Activated CD8-positive, alpha-beta T cell treated with anti-CD3 and anti-CD28 coated beads, Interleukin-2, amount 10 ng/mL, durations not matched to agents 7 days and 5 days (primary cell): ENCODE results near the gene TGFBR2. TPM values are rescaled to one million over a fixed set of nuclear protein-coding genes. Genes with fewer than 3 reads are reported as not detected.

Experiments
- ATAC-seq: fragments of 150-1000 bp; cut with Tn5 transposase; one replicate; pipeline ENCODE4 v1.10.0; 2021; ENCODE audit warnings: moderate library complexity
- CTCF ChIA-PET: fragments of 350-600 bp; sonication (Branson Sonifier 250); formaldehyde crosslinking; loops from one replicate; lab custom pipeline; 2021; ENCODE audit warnings: antibody characterized with exemption; lab: Charles Lee
- POLR2A ChIA-PET: fragments of 350-600 bp; sonication (Branson Sonifier 250); formaldehyde crosslinking; loops from one replicate; lab custom pipeline; 2021; ENCODE audit warnings: antibody characterized with exemption; lab: Charles Lee
- DNase-seq: peaks from one replicate; pipeline ENCODE4 v3.0.0-alpha.2; 2020
- H3K27ac Mint-ChIP-seq: one replicate; pipeline ENCODE4 v1.8.0; 2021; ENCODE audit warnings: mild to moderate bottlenecking, mixed read lengths
- H3K27me3 Mint-ChIP-seq: one replicate; pipeline ENCODE4 v1.8.0; 2021; ENCODE audit warnings: low read depth, mixed read lengths
- H3K36me3 Mint-ChIP-seq: one replicate; pipeline ENCODE4 v1.8.0; 2021; ENCODE audit warnings: low read depth, mixed read lengths
- H3K4me1 Mint-ChIP-seq: one replicate; pipeline ENCODE4 v1.8.0; 2021; ENCODE audit warnings: low read depth, mixed read lengths
- H3K4me3 Mint-ChIP-seq: one replicate; pipeline ENCODE4 v1.8.0; 2021; ENCODE audit warnings: mild to moderate bottlenecking, mixed read lengths
- H3K9me3 Mint-ChIP-seq: one replicate; pipeline ENCODE4 v1.8.0; 2022; ENCODE audit warnings: mixed read lengths; ENCODE audit not compliant: insufficient read depth
- total RNA-seq, 2 experiments: library from RNA; stranded (reverse); gene quantifications; one replicate each; pipeline ENCODE4 v1.2.3, GENCODE V29; 2021

Gene TGFBR2
- total RNA-seq, 2 experiments from 2014 or later = 62.7 to 64.5 TPM

GRCh38 chr3:30708472-30708871, 102.1 kb downstream of the TGFBR2 start:
- Mint-ChIP-seq H3K9me3 (no peaks in the 10 kb centered on the region), H3K27me3 (no peaks in the 10 kb centered on the region), H3K4me1 (peaks cover 7% of the 10 kb centered on the region), H3K36me3 (peaks cover 29% of the 10 kb centered on the region), H3K4me3 (no peak overlapping the region), H3K27ac (no peak overlapping the region)
- CTCF ChIA-PET = interaction anchor here (0.7 kb wide), 1 partner anchor 11 kb away, joined by 3 read pairs; no protein-coding TSS in a partner anchor
- ATAC-seq (no peak), DNase-seq (no peak)
- POLR2A ChIA-PET = no interaction called here

GRCh38 chr3:30710017-30710416, 103.6 kb downstream of the TGFBR2 start:
- CTCF ChIA-PET = no interaction called here
- POLR2A ChIA-PET = no interaction called here
- Mint-ChIP-seq H3K36me3 (peaks cover 24% of the 10 kb centered on the region), H3K27ac (no peak overlapping the region), H3K9me3 (peaks cover 2% of the 10 kb centered on the region), H3K27me3 (no peaks in the 10 kb centered on the region), H3K4me1 (peaks cover 7% of the 10 kb centered on the region), H3K4me3 (no peak overlapping the region)
- DNase-seq (no peak), ATAC-seq (no peak)

GRCh38 chr3:30711151-30711550, 104.8 kb downstream of the TGFBR2 start:
- H3K36me3 Mint-ChIP-seq = peaks cover 14% of the 10 kb centered on the region
- peaks cover 5% of the 10 kb centered on the region for H3K9me3 Mint-ChIP-seq
- DNase-seq (no peak), ATAC-seq (no peak)
- H3K4me3 Mint-ChIP-seq = no peak overlapping the region
- no peak overlapping the region for H3K27ac Mint-ChIP-seq
- H3K4me1 Mint-ChIP-seq = peaks cover 7% of the 10 kb centered on the region
- no peaks in the 10 kb centered on the region for H3K27me3 Mint-ChIP-seq
- ChIA-PET POLR2A (no interaction called here), CTCF (no interaction called here)

DNA sequence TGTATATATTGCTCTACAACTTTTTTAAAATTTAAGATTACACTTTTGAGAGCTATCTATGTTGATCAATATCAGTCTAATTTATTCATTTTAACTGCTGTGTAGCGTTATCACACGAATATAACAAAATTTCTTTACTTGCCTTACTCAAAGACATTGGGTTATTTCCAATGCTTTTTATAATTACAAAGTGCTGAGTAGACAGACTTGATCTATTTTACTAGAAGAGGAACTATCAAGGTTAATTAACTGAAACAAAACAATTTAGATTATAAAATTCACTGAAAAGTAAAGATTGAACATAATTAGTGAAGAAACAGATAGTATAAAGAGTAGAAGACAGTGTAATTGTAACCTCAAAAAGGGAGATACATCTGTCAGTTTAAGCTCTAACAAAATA, 105.5 kb downstream of the TGFBR2 start:
- Mint-ChIP-seq H3K4me3 (no peak overlapping the region), H3K4me1 (peaks cover 7% of the 10 kb centered on the region), H3K36me3 (peaks cover 10% of the 10 kb centered on the region), H3K9me3 (peaks cover 5% of the 10 kb centered on the region), H3K27me3 (no peaks in the 10 kb centered on the region), H3K27ac (no peak overlapping the region)
- DNase-seq (no peak), ATAC-seq (no peak)
- ChIA-PET POLR2A (no interaction called here), CTCF (interaction anchor here (1.0 kb wide), 1 partner anchor 57 kb away, joined by 3 read pairs; no protein-coding TSS in a partner anchor)

- no peaks in the 10 kb centered on the region for H3K27me3 Mint-ChIP-seq
- H3K27ac Mint-ChIP-seq = no peak overlapping the region
- ChIA-PET CTCF (interaction anchor here (0.6 to 0.9 kb wide), 2 partner anchors 12 to 20 kb away, joined by 3 read pairs; no protein-coding TSS in a partner anchor), POLR2A (interaction anchor here (0.7 kb wide), 1 partner anchor 10 kb away, joined by 3 read pairs; no protein-coding TSS in a partner anchor)
- peaks cover 7% of the 10 kb centered on the region for H3K4me1 Mint-ChIP-seq
- no peak overlapping the region for H3K4me3 Mint-ChIP-seq
- ATAC-seq (no peak), DNase-seq (no peak)
- peaks cover 5% of the 10 kb centered on the region for H3K9me3 Mint-ChIP-seq
- peaks cover 5% of the 10 kb centered on the region for H3K36me3 Mint-ChIP-seq
Observed at GRCh38 chr3:30712991-30713390, 106.6 kb downstream of the TGFBR2 start.

GRCh38 chr3:30713885-30714503, 107.6 kb downstream of the TGFBR2 start:
- H3K36me3 Mint-ChIP-seq = peaks cover 2% of the 10 kb centered on the region

GRCh38 chr3:30719536-30719935, 113.1 kb downstream of the TGFBR2 start:
- Mint-ChIP-seq H3K9me3 (peaks cover 5% of the 10 kb centered on the region), H3K27me3 (no peaks in the 10 kb centered on the region), H3K27ac (no peak overlapping the region), H3K4me1 (no peaks in the 10 kb centered on the region), H3K4me3 (no peak overlapping the region), H3K36me3 (peaks cover 2% of the 10 kb centered on the region)
- DNase-seq (no peak), ATAC-seq (no peak)
- POLR2A ChIA-PET = no interaction called here
- CTCF ChIA-PET = interaction anchor here (0.6 to 1.2 kb wide), 3 partner anchors 11 to 677 kb away, joined by 3 to 4 read pairs (median 3); no protein-coding TSS in a partner anchor

More at GRCh38 chr3:30713885-30714503, 107.6 kb downstream of the TGFBR2 start:
- ChIA-PET CTCF (interaction anchor here (0.7 kb wide), 2 partner anchors 17 to 37 kb away, joined by 3 read pairs; no protein-coding TSS in a partner anchor), POLR2A (no interaction called here)
- H3K9me3 Mint-ChIP-seq = peaks cover 5% of the 10 kb centered on the region
- H3K4me1 Mint-ChIP-seq = peaks cover 2% of the 10 kb centered on the region
- ATAC-seq = no peak
- H3K27me3 Mint-ChIP-seq = no peaks in the 10 kb centered on the region
- H3K4me3 Mint-ChIP-seq = no peak overlapping the region
- DNase-seq = no peak
- no peak overlapping the region for H3K27ac Mint-ChIP-seq

GRCh38 chr3:30720586-30721313, 114.3 kb downstream of the TGFBR2 start:
- peaks cover 2% of the 10 kb centered on the region for H3K36me3 Mint-ChIP-seq
- ChIA-PET POLR2A (no interaction called here), CTCF (interaction anchor here (0.6 kb wide), 1 partner anchor 1569 kb away, joined by 4 read pairs; no protein-coding TSS in a partner anchor)
- H3K27ac Mint-ChIP-seq = no peak overlapping the region
- no peaks in the 10 kb centered on the region for H3K9me3 Mint-ChIP-seq
- ATAC-seq (no peak), DNase-seq (no peak)
- H3K27me3 Mint-ChIP-seq = no peaks in the 10 kb centered on the region
- no peak overlapping the region for H3K4me3 Mint-ChIP-seq
- peaks cover 5% of the 10 kb centered on the region for H3K4me1 Mint-ChIP-seq

- H3K9me3 Mint-ChIP-seq = no peaks in the 10 kb centered on the region
- CTCF ChIA-PET = interaction anchor here (0.6 kb wide), 1 partner anchor 1568 kb away, joined by 4 read pairs; no protein-coding TSS in a partner anchor
- ATAC-seq (no peak), DNase-seq (no peak)
- H3K4me1 Mint-ChIP-seq = peaks cover 5% of the 10 kb centered on the region
- POLR2A ChIA-PET = no interaction called here
- no peaks in the 10 kb centered on the region for H3K27me3 Mint-ChIP-seq
- no peak overlapping the region for H3K4me3 Mint-ChIP-seq
- no peak overlapping the region for H3K27ac Mint-ChIP-seq
- peaks cover 2% of the 10 kb centered on the region for H3K36me3 Mint-ChIP-seq
Observed at GRCh38 chr3:30721314-30721634, 114.9 kb downstream of the TGFBR2 start.

GRCh38 chr3:30723211-30723610, 116.8 kb downstream of the TGFBR2 start:
- ChIA-PET CTCF (interaction anchor here (1.0 kb wide), 2 partner anchors 11 to 29 kb away, joined by 3 to 4 read pairs; no protein-coding TSS in a partner anchor), POLR2A (interaction anchor here (0.6 kb wide), 1 partner anchor 44 kb away, joined by 3 read pairs; no protein-coding TSS in a partner anchor)
- no peak for DNase-seq

DNA sequence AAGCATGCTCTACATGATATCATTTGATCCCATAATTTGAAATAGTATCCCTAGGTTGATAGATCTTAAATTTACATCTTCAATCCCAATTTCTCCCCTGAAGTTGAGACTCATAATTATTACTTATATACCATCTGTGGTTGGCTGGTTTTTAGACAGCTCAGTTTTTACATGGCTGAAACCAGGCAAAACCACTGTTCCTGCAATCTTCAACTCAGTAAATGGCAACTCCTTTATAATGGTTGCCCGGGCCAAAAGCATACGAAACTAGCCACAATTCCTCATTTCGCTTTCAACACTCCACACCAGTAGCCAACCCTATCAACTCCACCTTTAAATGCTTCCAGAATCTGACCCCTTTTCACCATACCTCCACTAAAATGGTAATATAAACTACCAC, 118.5 kb downstream of the TGFBR2 start:
- Mint-ChIP-seq H3K9me3 (no peaks in the 10 kb centered on the region), H3K27ac (no peak overlapping the region), H3K4me1 (peaks cover 15% of the 10 kb centered on the region), H3K36me3 (peaks cover 2% of the 10 kb centered on the region), H3K27me3 (no peaks in the 10 kb centered on the region), H3K4me3 (no peak overlapping the region)
- DNase-seq = no peak
- POLR2A ChIA-PET = no interaction called here
- no peak for ATAC-seq
- CTCF ChIA-PET = interaction anchor here (0.8 kb wide), 1 partner anchor 12 kb away, joined by 3 read pairs; no protein-coding TSS in a partner anchor

More at GRCh38 chr3:30723211-30723610, 116.8 kb downstream of the TGFBR2 start:
- Mint-ChIP-seq H3K36me3 (peaks cover 2% of the 10 kb centered on the region), H3K4me1 (peaks cover 5% of the 10 kb centered on the region), H3K9me3 (no peaks in the 10 kb centered on the region), H3K27ac (no peak overlapping the region), H3K4me3 (no peak overlapping the region), H3K27me3 (no peaks in the 10 kb centered on the region)
- ATAC-seq = no peak

DNA sequence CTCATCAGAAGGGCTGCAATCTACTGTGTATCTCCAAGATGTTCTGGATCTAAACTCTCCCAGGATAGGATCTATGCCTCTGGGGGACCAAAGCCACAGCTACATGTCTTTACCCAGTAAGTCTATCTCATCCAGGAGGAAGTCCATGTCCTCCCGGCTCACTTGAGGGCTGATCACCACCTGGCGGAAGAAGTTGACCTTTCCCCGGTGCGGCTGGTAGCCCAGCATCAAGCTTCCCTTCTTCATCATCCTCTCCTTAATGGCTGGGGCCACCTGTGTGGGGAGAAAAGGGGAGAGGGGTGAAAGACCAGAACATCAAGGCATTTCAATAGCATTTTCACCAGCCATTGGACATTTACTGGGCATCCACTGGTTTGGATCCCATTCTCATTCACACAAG, 121.7 kb downstream of the TGFBR2 start:
- peaks cover 30% of the 10 kb centered on the region for H3K4me1 Mint-ChIP-seq
- H3K9me3 Mint-ChIP-seq = no peaks in the 10 kb centered on the region
- DNase-seq (no peak), ATAC-seq (no peak)
- H3K27ac Mint-ChIP-seq = no peak overlapping the region
- POLR2A ChIA-PET = interaction anchor here (1.1 kb wide), 1 partner anchor 10 kb away, joined by 4 read pairs; no protein-coding TSS in a partner anchor
- no peak overlapping the region for H3K4me3 Mint-ChIP-seq
- CTCF ChIA-PET = no interaction called here
- H3K27me3 Mint-ChIP-seq = no peaks in the 10 kb centered on the region
- peaks cover 2% of the 10 kb centered on the region for H3K36me3 Mint-ChIP-seq
